ENCODE measurements around the gene LYAR. TPM values are rescaled to one million over a fixed set of nuclear protein-coding genes. Genes with fewer than 3 reads are reported as not detected.

The LYAR gene
- total and polyA plus RNA-seq, 2 of the 13 experiments (the other 11 are each of a cell fraction or from before 2014, with no cell fraction given), result 7.8 to 94.2 TPM

DNA sequence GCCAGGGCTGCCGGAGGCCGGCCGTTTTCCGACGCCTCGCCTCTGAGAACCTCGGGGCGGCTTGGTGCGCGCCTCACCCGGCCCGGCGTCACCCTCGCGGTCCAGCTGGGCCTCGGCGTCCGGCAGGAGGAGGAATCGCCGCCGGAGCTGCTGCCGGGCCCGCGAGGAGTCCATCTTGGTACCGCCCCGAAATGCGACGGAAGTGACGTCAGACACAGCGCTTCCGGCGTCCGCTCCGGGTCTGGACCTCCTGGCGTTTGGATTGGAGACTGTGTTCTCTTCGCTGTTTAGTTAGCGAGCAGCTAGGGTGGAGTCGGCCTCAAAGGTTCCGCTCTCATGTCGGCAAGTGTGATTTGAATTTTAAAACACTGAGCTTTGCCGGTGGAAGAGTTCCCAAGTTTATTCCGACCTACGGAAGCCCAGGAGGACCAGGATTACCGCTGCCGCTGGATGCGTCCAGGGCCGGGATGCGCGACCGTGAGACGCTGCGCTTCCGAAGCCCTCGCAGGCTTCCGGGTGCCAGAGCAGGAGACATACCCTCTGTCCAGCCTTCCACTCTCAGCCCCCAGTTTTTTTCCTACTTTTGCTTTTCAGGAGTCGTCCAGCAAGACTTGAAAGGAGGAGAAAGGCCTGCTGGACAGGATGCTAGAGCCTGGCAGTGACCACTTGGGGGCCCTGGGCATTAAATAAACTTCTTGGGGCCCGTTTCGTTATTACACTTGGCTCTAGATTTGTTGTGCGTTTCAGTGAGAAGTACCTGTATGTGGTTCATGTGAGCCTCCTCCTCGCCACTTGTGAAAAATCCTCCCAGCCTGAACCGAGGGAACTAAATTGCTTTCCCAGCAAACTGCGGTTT lies 41.7 kb downstream of the LYAR start, which contains the start of gene TMEM128 (continued):
- TF ChIP-seq, protein P1, sequence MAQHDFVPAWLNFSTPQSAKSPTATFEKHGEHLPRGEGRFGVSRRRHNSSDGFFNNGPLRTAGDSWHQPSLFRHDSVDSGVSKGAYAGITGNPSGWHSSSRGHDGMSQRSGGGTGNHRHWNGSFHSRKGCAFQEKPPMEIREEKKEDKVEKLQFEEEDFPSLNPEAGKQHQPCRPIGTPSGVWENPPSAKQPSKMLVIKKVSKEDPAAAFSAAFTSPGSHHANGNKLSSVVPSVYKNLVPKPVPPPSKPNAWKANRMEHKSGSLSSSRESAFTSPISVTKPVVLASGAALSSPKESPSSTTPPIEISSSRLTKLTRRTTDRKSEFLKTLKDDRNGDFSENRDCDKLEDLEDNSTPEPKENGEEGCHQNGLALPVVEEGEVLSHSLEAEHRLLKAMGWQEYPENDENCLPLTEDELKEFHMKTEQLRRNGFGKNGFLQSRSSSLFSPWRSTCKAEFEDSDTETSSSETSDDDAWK (CRISPR knock-in tag; IDR thresholded peaks at IDR 0.05), result no peak
- TF ChIP-seq ZFY (CRISPR knock-in tag; IDR thresholded peaks at IDR 0.05) (peak; percentile 95), AKAP8 (CRISPR knock-in tag; IDR thresholded peaks at IDR 0.05) (0 out of 2 replicates have a peak, but pooled peaks have one; percentile 16), NPAS2 (CRISPR knock-in tag; IDR thresholded peaks at IDR 0.05; ENCODE audit: borderline replicate concordance) (no peak), TSC22D2 (CRISPR knock-in tag; IDR thresholded peaks at IDR 0.05; ENCODE audit: borderline replicate concordance) (peak; percentile 46; the same call in 1 of the 2 replicates), NR1H2 (CRISPR knock-in tag; IDR thresholded peaks at IDR 0.05; ENCODE audit: borderline replicate concordance, low read depth) (0 out of 2 replicates have a peak, but pooled peaks have one; percentile 36), NKX3-1 (CRISPR knock-in tag; IDR thresholded peaks at IDR 0.05) (0 out of 2 replicates have a peak, but pooled peaks have one; percentile 48), CBX1 (IDR thresholded peaks at IDR 0.05; ENCODE audit: low read depth) (no peak), SP4 (CRISPR knock-in tag; IDR thresholded peaks at IDR 0.05) (peak; percentile 72), ZNF446 (CRISPR knock-in tag; IDR thresholded peaks at IDR 0.05) (no peak), MBNL3 (CRISPR knock-in tag; conservative IDR thresholded peaks at IDR 0.05) (no peak), SYNCRIP (IDR thresholded peaks at IDR 0.05; ENCODE audit: insufficient read depth, low read depth, low read length) (no peak)
- TF ChIP-seq, protein P2, sequence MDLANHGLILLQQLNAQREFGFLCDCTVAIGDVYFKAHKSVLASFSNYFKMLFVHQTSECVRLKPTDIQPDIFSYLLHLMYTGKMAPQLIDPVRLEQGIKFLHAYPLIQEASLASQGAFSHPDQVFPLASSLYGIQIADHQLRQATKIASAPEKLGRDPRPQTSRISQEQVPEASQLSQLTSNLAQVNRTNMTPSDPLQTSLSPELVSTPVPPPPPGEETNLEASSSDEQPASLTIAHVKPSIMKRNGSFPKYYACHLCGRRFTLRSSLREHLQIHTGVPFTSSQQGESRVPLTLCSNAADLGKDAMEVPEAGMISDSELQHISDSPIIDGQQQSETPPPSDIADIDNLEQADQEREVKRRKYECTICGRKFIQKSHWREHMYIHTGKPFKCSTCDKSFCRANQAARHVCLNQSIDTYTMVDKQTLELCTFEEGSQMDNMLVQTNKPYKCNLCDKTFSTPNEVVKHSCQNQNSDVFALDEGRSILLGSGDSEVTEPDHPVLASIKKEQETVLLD (CRISPR knock-in tag; IDR thresholded peaks at IDR 0.05; ENCODE audit: low read depth), result peak; percentile 74; the same call in 1 of the 2 replicates
- TF ChIP-seq, protein P3, sequence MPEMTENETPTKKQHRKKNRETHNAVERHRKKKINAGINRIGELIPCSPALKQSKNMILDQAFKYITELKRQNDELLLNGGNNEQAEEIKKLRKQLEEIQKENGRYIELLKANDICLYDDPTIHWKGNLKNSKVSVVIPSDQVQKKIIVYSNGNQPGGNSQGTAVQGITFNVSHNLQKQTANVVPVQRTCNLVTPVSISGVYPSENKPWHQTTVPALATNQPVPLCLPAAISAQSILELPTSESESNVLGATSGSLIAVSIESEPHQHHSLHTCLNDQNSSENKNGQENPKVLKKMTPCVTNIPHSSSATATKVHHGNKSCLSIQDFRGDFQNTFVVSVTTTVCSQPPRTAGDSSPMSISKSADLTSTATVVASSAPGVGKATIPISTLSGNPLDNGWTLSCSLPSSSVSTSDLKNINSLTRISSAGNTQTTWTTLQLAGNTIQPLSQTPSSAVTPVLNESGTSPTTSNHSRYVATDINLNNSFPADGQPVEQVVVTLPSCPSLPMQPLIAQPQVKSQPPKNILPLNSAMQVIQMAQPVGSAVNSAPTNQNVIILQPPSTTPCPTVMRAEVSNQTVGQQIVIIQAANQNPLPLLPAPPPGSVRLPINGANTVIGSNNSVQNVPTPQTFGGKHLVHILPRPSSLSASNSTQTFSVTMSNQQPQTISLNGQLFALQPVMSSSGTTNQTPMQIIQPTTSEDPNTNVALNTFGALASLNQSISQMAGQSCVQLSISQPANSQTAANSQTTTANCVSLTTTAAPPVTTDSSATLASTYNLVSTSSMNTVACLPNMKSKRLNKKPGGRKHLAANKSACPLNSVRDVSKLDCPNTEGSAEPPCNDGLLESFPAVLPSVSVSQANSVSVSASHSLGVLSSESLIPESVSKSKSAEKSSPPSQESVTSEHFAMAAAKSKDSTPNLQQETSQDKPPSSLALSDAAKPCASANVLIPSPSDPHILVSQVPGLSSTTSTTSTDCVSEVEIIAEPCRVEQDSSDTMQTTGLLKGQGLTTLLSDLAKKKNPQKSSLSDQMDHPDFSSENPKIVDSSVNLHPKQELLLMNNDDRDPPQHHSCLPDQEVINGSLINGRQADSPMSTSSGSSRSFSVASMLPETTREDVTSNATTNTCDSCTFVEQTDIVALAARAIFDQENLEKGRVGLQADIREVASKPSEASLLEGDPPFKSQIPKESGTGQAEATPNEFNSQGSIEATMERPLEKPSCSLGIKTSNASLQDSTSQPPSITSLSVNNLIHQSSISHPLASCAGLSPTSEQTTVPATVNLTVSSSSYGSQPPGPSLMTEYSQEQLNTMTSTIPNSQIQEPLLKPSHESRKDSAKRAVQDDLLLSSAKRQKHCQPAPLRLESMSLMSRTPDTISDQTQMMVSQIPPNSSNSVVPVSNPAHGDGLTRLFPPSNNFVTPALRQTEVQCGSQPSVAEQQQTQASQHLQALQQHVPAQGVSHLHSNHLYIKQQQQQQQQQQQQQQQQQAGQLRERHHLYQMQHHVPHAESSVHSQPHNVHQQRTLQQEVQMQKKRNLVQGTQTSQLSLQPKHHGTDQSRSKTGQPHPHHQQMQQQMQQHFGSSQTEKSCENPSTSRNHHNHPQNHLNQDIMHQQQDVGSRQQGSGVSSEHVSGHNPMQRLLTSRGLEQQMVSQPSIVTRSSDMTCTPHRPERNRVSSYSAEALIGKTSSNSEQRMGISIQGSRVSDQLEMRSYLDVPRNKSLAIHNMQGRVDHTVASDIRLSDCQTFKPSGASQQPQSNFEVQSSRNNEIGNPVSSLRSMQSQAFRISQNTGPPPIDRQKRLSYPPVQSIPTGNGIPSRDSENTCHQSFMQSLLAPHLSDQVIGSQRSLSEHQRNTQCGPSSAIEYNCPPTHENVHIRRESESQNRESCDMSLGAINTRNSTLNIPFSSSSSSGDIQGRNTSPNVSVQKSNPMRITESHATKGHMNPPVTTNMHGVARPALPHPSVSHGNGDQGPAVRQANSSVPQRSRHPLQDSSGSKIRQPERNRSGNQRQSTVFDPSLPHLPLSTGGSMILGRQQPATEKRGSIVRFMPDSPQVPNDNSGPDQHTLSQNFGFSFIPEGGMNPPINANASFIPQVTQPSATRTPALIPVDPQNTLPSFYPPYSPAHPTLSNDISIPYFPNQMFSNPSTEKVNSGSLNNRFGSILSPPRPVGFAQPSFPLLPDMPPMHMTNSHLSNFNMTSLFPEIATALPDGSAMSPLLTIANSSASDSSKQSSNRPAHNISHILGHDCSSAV (CRISPR knock-in tag; IDR thresholded peaks at IDR 0.05; ENCODE audit: borderline replicate concordance), result 0 out of 2 replicates have a peak, but pooled peaks have one; percentile 68
- TF ChIP-seq, protein P4, sequence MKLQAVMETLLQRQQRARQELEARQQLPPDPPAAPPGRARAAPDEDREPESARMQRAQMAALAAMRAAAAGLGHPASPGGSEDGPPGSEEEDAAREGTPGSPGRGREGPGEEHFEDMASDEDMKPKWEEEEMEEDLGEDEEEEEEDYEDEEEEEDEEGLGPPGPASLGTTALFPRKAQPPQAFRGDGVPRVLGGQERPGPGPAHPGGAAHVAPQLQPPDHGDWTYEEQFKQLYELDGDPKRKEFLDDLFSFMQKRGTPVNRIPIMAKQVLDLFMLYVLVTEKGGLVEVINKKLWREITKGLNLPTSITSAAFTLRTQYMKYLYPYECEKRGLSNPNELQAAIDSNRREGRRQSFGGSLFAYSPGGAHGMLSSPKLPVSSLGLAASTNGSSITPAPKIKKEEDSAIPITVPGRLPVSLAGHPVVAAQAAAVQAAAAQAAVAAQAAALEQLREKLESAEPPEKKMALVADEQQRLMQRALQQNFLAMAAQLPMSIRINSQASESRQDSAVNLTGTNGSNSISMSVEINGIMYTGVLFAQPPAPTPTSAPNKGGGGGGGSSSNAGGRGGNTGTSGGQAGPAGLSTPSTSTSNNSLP (IDR thresholded peaks at IDR 0.05; ENCODE audit: low read depth, low read length), result no peak

Measured in HepG2 (cell line).